C4-2B (cell line): ENCODE results near the gene ZNF710.

Experiments used
- H3K27ac ChIP-seq: fragments of 450-650 bp; 2 replicates; pipeline ENCODE4 v1.5.1; 2017
- CTCF ChIP-seq: fragments of 450-650 bp; conservative IDR thresholded peaks from 2 replicates; pipeline ENCODE4 v1.5.1; 2017; ENCODE audit warnings: mild to moderate bottlenecking
- ZFX ChIP-seq: fragments of 450-650 bp; IDR thresholded peaks from 2 replicates; pipeline ENCODE4 v1.6.1; 2017

Gene ZNF710

GRCh38 chr15:90035840-90036230, 34.7 kb downstream of the ZNF710 start:
- no peak for TF ChIP-seq CTCF
- no peak for TF ChIP-seq ZFX
- H3K27ac ChIP-seq: peak overlapping the region; percentile 60

GRCh38 chr15:90036343-90036742, 35.2 kb downstream of the ZNF710 start:
- TF ChIP-seq CTCF: no peak
- no peak for TF ChIP-seq ZFX
- H3K27ac ChIP-seq: peak overlapping the region; percentile 60; the same call in 1 of the 2 replicates

- no peak overlapping the region for H3K27ac ChIP-seq
- TF ChIP-seq CTCF: no peak
These were observed 35.8 kb downstream of the ZNF710 start for GRCh38 chr15:90036806-90037510.

GRCh38 chr15:90037511-90037860, 36.4 kb downstream of the ZNF710 start:
- no peak overlapping the region for H3K27ac ChIP-seq

GRCh38 chr15:90037961-90038631, 37.0 kb downstream of the ZNF710 start:
- TF ChIP-seq CTCF (no peak), ZFX (no peak)
- no peak overlapping the region for H3K27ac ChIP-seq

More at GRCh38 chr15:90037511-90037860, 36.4 kb downstream of the ZNF710 start:
- TF ChIP-seq CTCF: no peak
- TF ChIP-seq ZFX: no peak

GRCh38 chr15:90038632-90039095, 37.5 kb downstream of the ZNF710 start:
- H3K27ac ChIP-seq: no peak overlapping the region
- no peak for TF ChIP-seq CTCF
- no peak for TF ChIP-seq ZFX

- H3K27ac ChIP-seq: no peak overlapping the region
- TF ChIP-seq ZFX (no peak), CTCF (no peak)
These were observed 38.9 kb downstream of the ZNF710 start for GRCh38 chr15:90039996-90040395.
